HCT116 (cell line): ENCODE measurements around the gene PPP6R3. TPM values are rescaled to one million over a fixed set of nuclear protein-coding genes. Genes with fewer than 3 reads are reported as not detected.

Source experiments
- ATAC-seq: fragments of 200-7000 bp; cut with Tn5 transposase; 2 replicates; pipeline ENCODE4 v1.9.1; 2020; ENCODE audit warnings: mild to moderate bottlenecking, moderate library complexity
- BruUV-seq: library from RNA; stranded (reverse); fragments of 400-500 nt; replicated peaks from 2 replicates; lab custom pipeline; 2021; lab: Mats Ljungman, UMichigan
- CTCF ChIA-PET: fragments of 300-600 bp; sonication (Branson Sonifier 250); formaldehyde crosslinking; loops from one replicate; lab custom pipeline; 2021; ENCODE audit warnings: antibody characterized with exemption; lab: Charles Lee
- POLR2A ChIA-PET: fragments of 300-600, 350-600 bp; sonication (Branson Sonifier 250); formaldehyde crosslinking; loops from one replicate; lab custom pipeline; 2021; ENCODE audit warnings: antibody characterized with exemption; lab: Charles Lee
- RAD21 ChIA-PET, 2 experiments: fragments of 300-600 bp; sonication (Branson Sonifier 250); formaldehyde crosslinking; loops; one replicate each; lab custom pipeline; 2023; ENCODE audit warnings: low total read pairs in 2 of 2; ENCODE audit not compliant: uncharacterized antibody in 2 of 2, unreplicated experiment in 2 of 2, low non-redundant PET in 1 of 2; lab: Charles Lee
- DNase-seq: peaks from one replicate; pipeline ENCODE4 v3.0.0-alpha.2; 2010; ENCODE audit warnings: low read depth, low spot score
- H2AFZ ChIP-seq: fragments of 200-600 bp; shearing (Covaris generic), sonication (generic); 2 replicates; pipeline ENCODE4 v1.6.1; 2017; ENCODE audit warnings: low read depth, mixed run types, mixed read lengths, antibody characterized with exemption, low read length; ENCODE audit not compliant: poor library complexity, severe bottlenecking
- H3K27ac ChIP-seq: 2 replicates; pipeline ENCODE4 v1.5.1; 2012; ENCODE audit warnings: low read depth, low read length
- H3K27me3 ChIP-seq: fragments of 200-600 bp; sonication (generic); 2 replicates; pipeline ENCODE4 v1.6.1; 2016; ENCODE audit warnings: mixed run types, low read length, mixed read lengths; ENCODE audit not compliant: insufficient read depth
- H3K36me3 ChIP-seq, 2 experiments: fragments of 200-500 bp in 1 of 2; fragments of 200-600 bp in 1 of 2; sonication (Bioruptor generic) in 1 of 2; sonication (generic) in 1 of 2; 2 replicates each; pipeline versions ENCODE4 v1.5.1 to v1.6.1; 2014 to 2016; ENCODE audit warnings: low read length in 2 of 2, inconsistent platforms in 1 of 2, mixed read lengths in 1 of 2, mixed run types in 1 of 2; ENCODE audit not compliant: insufficient read depth in 2 of 2, control insufficient read depth in 1 of 2
- H3K4me1 ChIP-seq, 2 experiments: fragments of 200-600 bp in 1 of 2; sonication (generic) in 1 of 2; 2 replicates each; pipeline versions ENCODE4 v1.5.1 to v1.6.1; 2012 to 2017; ENCODE audit warnings: low read length in 2 of 2, inconsistent platforms in 1 of 2, mild to moderate bottlenecking in 1 of 2, mixed read lengths in 1 of 2, mixed run types in 1 of 2, moderate library complexity in 1 of 2; ENCODE audit not compliant: insufficient read depth in 2 of 2, control insufficient read depth in 1 of 2
- H3K4me2 ChIP-seq: fragments of 200-600 bp; sonication (generic); 2 replicates; pipeline ENCODE4 v1.6.1; 2017; ENCODE audit warnings: mixed run types, low read length, mixed read lengths
- H3K4me3 ChIP-seq, 2 experiments: fragments of 200-600 bp in 1 of 2; sonication (generic) in 1 of 2; replicated peaks in 1 of 2; 2 replicates each; pipeline ENCODE4 v1.5.1; 2011 to 2016; ENCODE audit warnings: low read length in 2 of 2, control low read depth in 1 of 2, low read depth in 1 of 2, mild to moderate bottlenecking in 1 of 2, mixed read lengths in 1 of 2, mixed run types in 1 of 2
- H3K79me2 ChIP-seq: fragments of 200-600 bp; sonication (generic); 2 replicates; pipeline ENCODE4 v1.6.1; 2017; ENCODE audit warnings: mild to moderate bottlenecking, mixed run types, low read length, moderate library complexity, mixed read lengths; ENCODE audit not compliant: insufficient read depth
- H3K9ac ChIP-seq: fragments of 200-600 bp; sonication (generic); 2 replicates; pipeline ENCODE4 v1.6.1; 2016; ENCODE audit warnings: low read length, mixed read lengths
- H3K9me2 ChIP-seq: fragments of 200-600 bp; sonication (generic), shearing (Covaris generic); 2 replicates; pipeline ENCODE4 v1.6.1; 2017; ENCODE audit warnings: mixed run types, mild to moderate bottlenecking, moderate library complexity; ENCODE audit not compliant: insufficient read depth
- H3K9me3 ChIP-seq, 2 experiments: fragments of 200-500 bp in 1 of 2; fragments of 200-600 bp in 1 of 2; sonication (Bioruptor generic) in 1 of 2; sonication (generic) in 1 of 2; 2 replicates each; pipeline ENCODE4 v1.6.1; 2014 to 2017; ENCODE audit warnings: low read length in 2 of 2, mixed read lengths in 2 of 2, inconsistent platforms in 1 of 2, low read depth in 1 of 2, mild to moderate bottlenecking in 1 of 2, mixed run types in 1 of 2, moderate library complexity in 1 of 2; ENCODE audit not compliant: control insufficient read depth in 1 of 2, insufficient read depth in 1 of 2
- H4K20me1 ChIP-seq: fragments of 200-600 bp; sonication (generic), shearing (Covaris generic); 2 replicates; pipeline ENCODE4 v1.6.1; 2017; ENCODE audit warnings: mixed run types, mild to moderate bottlenecking, moderate library complexity; ENCODE audit not compliant: insufficient read depth
- EGR1 ChIP-seq: IDR thresholded peaks from 2 replicates; pipeline ENCODE4 v1.6.1; 2012; ENCODE audit warnings: low read depth
- ELF1 ChIP-seq: IDR thresholded peaks from 2 replicates; pipeline ENCODE4 v1.6.1; 2012; ENCODE audit warnings: low read depth, borderline replicate concordance
- EZH2phosphoT487 ChIP-seq: fragments of 200-600 bp; IDR thresholded peaks from 2 replicates; pipeline ENCODE4 v1.6.1; 2018; ENCODE audit warnings: antibody characterized with exemption, borderline replicate concordance
- FOSL1 ChIP-seq: IDR thresholded peaks from 2 replicates; pipeline ENCODE4 v1.6.1; 2012; ENCODE audit warnings: low read depth
- POLR2AphosphoS5 ChIP-seq: IDR thresholded peaks from 2 replicates; pipeline ENCODE4 v1.6.1; 2011; ENCODE audit warnings: mild to moderate bottlenecking, low read depth, low read length, moderate library complexity
- SIN3A ChIP-seq: IDR thresholded peaks from 2 replicates; pipeline ENCODE4 v1.6.1; 2012; ENCODE audit warnings: low read depth
- SP1 ChIP-seq: IDR thresholded peaks from 2 replicates; pipeline ENCODE4 v1.6.1; 2012; ENCODE audit warnings: low read depth
- TCF7L2 ChIP-seq: IDR thresholded peaks from 2 replicates; pipeline ENCODE4 v1.7.0; 2011; ENCODE audit warnings: borderline replicate concordance, inconsistent platforms; ENCODE audit not compliant: insufficient read depth, insufficient read length; ENCODE audit errors: extremely low read depth
- ZFX ChIP-seq: fragments of 450-650 bp; IDR thresholded peaks from 2 replicates; pipeline ENCODE4 v1.6.1; 2017
- ZNF274 ChIP-seq: fragments of 200-500 bp; sonication (Bioruptor generic); IDR thresholded peaks from 2 replicates; pipeline ENCODE4 v1.6.1; 2014; ENCODE audit warnings: mild to moderate bottlenecking, low read depth, low read length, inconsistent platforms
- intact Hi-C: fragments of 100-400 bp; cut with micrococcal nuclease; formaldehyde crosslinking; loops from 2 replicates; pipeline ENCODE4 v1.10.0; 2022
- total RNA-seq: library from RNA; stranded (reverse); gene quantifications from one replicate; pipeline ENCODE4 v1.2.1, GENCODE V29; 2021; ENCODE audit not compliant: unreplicated experiment
- TF ChIP-seq, protein P1 (sequence below): IDR thresholded peaks from 2 replicates; pipeline ENCODE4 v1.6.1; 2011; ENCODE audit warnings: mild to moderate bottlenecking, low read length, moderate library complexity; ENCODE audit not compliant: insufficient replicate concordance; ENCODE audit errors: extremely low read depth
- TF ChIP-seq, protein P2 (sequence below): IDR thresholded peaks from 2 replicates; pipeline ENCODE4 v1.6.1; 2012

Gene PPP6R3
- total RNA-seq, 1 experiment from 2014 or later: 113 TPM

DNA sequence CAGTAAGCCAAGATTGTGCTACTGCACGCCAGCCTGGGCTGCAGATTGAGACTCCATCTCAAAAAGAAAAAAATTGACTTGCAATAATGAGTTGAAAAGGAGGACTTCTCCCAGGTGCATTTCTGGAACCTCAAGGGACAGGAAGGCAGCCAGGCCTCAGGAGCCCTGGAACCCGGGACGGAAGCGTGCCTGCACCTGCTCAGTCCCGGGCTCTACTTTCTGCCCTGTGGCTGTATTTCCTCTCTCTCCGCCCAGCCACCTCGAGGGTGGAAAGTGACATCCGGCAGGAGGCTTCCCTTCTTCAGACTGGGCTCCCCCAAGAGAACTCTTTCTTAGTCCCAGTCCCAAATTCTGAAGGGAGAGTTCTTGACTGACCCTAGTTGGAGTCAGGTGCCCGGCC is 203.6 kb downstream of the PPP6R3 start:
- Histone ChIP-seq H3K9ac (no peak overlapping the region), H3K27me3 (no peaks in the 10 kb centered on the region; the same call in 1 of the 2 replicates), H3K9me3 (no peaks in the 10 kb centered on the region), H3K4me3 (no peak overlapping the region), H3K9me2 (no peaks in the 10 kb centered on the region), H3K4me1 (no peaks in the 10 kb centered on the region), H3K36me3 (no peaks in the 10 kb centered on the region), H4K20me1 (no peaks in the 10 kb centered on the region), H3K4me2 (no peak overlapping the region), H3K79me2 (no peaks in the 10 kb centered on the region), H2AFZ (no peak overlapping the region), H3K27ac (no peak overlapping the region)
- DNase-seq: no peak
- TF ChIP-seq EZH2phosphoT487: no peak
- BruUV-seq: no TSS peak
- POLR2A ChIA-PET: no interaction called here
- CTCF ChIA-PET: no interaction called here
- ATAC-seq: no peak
- RAD21 ChIA-PET: no interaction called here
- intact Hi-C loops: no loop called here

DNA sequence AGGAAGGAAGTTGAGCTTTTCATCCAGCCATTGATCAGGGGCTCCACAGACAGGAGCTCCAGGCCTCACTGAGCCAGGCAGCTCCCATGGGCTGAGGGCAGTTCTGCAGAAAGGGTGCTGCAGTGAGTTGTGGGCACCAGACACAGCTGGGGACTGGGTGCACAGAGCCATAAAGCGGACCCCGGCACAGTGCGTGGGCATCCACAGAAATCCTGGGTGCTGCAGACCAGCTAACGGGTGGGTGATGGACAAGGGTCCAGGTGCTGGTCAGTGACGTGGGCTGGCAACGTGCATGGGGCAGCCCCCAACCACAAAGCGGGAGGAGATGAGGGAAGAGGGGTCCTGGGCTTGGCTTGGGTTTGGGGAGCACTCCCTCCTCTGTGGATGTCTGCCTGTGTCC is 204.4 kb downstream of the PPP6R3 start:
- H3K4me1 ChIP-seq: no peaks in the 10 kb centered on the region
- H4K20me1 ChIP-seq: no peaks in the 10 kb centered on the region
- H3K9me2 ChIP-seq: no peaks in the 10 kb centered on the region
- TF ChIP-seq SP1 (no peak), EGR1 (no peak), SIN3A (no peak), ZNF274 (no peak), ZFX (no peak), TCF7L2 (no peak), POLR2AphosphoS5 (no peak), ELF1 (no peak), FOSL1 (no peak)
- TF ChIP-seq, protein P1, sequence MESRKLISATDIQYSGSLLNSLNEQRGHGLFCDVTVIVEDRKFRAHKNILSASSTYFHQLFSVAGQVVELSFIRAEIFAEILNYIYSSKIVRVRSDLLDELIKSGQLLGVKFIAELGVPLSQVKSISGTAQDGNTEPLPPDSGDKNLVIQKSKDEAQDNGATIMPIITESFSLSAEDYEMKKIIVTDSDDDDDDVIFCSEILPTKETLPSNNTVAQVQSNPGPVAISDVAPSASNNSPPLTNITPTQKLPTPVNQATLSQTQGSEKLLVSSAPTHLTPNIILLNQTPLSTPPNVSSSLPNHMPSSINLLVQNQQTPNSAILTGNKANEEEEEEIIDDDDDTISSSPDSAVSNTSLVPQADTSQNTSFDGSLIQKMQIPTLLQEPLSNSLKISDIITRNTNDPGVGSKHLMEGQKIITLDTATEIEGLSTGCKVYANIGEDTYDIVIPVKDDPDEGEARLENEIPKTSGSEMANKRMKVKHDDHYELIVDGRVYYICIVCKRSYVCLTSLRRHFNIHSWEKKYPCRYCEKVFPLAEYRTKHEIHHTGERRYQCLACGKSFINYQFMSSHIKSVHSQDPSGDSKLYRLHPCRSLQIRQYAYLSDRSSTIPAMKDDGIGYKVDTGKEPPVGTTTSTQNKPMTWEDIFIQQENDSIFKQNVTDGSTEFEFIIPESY: no peak
- TF ChIP-seq, protein P2, sequence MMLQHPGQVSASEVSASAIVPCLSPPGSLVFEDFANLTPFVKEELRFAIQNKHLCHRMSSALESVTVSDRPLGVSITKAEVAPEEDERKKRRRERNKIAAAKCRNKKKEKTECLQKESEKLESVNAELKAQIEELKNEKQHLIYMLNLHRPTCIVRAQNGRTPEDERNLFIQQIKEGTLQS: no peak
- no peak for DNase-seq
- H3K4me3 ChIP-seq: no peak overlapping the region
- no peaks in the 10 kb centered on the region for H3K79me2 ChIP-seq
- H3K9ac ChIP-seq: no peak overlapping the region
- H3K27me3 ChIP-seq: no peaks in the 10 kb centered on the region; the same call in 1 of the 2 replicates
- H2AFZ ChIP-seq: no peak overlapping the region
- ATAC-seq: no peak
- no peak overlapping the region for H3K27ac ChIP-seq
- intact Hi-C loops: no loop called here
- ChIA-PET RAD21 (no interaction called here), CTCF (no interaction called here), POLR2A (no interaction called here)
- H3K9me3 ChIP-seq: no peaks in the 10 kb centered on the region
- H3K36me3 ChIP-seq: no peaks in the 10 kb centered on the region
- no peak overlapping the region for H3K4me2 ChIP-seq
- BruUV-seq: no TSS peak
